Measurements from ENCODE around the gene CAMSAP2. TPM values are rescaled to one million over a fixed set of nuclear protein-coding genes. Genes with fewer than 3 reads are reported as not detected.
A peak's percentile ranks its signal among the peaks of the same experiment; 100 is the strongest.

The CAMSAP2 gene
- total and polyA plus RNA-seq, 5 donors, result 6.9 to 39.5 (median 36.0) TPM

DNA sequence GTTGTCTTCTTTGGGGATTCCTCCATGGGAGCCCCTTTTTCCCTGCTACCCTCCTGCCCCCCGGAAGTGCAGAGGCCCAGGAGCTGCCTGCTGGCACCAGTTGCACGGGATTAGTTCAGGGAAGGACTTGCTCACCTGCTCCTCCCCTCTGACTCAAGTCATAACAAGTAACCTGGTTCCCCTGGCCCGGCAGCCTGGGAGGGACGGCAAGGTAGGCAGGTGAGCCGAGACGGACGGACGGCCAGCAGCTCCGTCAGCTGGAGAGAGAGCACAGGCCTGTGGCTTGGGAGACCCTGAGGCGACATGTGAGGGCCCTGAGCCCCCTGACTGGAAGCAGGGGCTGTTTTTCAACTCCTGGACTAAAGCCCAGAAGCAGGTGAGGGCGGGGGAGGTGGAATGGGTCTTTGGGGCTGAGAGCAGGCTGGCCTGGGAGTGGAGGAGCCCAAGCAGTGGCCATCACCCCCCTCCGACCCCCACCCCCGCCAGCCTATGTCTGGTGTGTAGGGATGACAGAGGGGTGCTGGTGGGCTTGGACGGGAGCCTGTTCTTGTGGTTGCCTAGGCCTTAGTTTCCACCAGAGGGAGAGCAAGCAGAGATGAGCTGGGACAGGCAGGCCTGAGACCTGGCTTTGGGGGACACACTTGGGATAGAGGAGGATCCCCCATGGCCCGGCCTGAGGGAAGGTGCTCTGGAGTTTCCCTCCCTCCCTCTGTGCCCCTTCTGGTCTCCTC, 156.2 kb downstream of the CAMSAP2 start, which contains the start of gene INAVA:
Gene INAVA (plus strand): TSS at position 189 of the 731 bp plus-strand sequence. CDS start 3,501 bp downstream, outside the sequence.
- no peak within 1 kb of the TSS for H3K27ac ChIP-seq (ENCODE audit: low read length)
- intact Hi-C loops (cut with DNase I), result no loop called here
- WGBS, result 95% methylated on average over 15 of the region's 15 CpGs

DNA sequence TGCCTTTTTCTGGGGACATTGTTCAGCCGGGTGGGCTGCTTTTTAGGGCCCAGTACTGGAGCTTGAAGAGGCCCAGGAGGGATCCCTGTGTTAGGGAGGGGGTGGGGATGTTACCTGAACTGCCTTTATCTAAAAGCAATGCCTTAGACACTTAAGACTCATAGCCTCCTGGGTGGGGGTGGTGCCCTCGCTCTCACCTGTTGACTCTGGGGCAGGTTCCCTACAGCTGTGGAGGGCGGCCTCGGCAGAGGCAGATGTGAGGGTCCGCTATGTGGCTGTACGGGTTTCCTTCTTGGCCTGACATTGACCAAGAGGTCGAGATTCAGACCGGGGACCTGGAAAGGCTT, 156.7 kb downstream of the CAMSAP2 start:
- 90% methylated on average over 8 of the region's 8 CpGs for WGBS
- no peaks in the 10 kb centered on the region for H3K27me3 ChIP-seq (ENCODE audit: control insufficient read depth, insufficient read depth)
- no peaks in the 10 kb centered on the region for H3K9me3 ChIP-seq (ENCODE audit: control insufficient read depth, low read length)
- DNase-seq (no peak), ATAC-seq (no peak)
- H3K4me3 ChIP-seq (ENCODE audit: low read length), result no peak overlapping the region
- intact Hi-C loops (cut with DNase I), result no loop called here
- H3K4me1 ChIP-seq (ENCODE audit: control insufficient read depth, insufficient read depth, low read length), result no peaks in the 10 kb centered on the region
- H3K27ac ChIP-seq (ENCODE audit: low read length), result no peak overlapping the region

More for the DNA sequence above, 156.2 kb downstream of the CAMSAP2 start, which contains the start of gene INAVA:
- DNase-seq, result no peak
- Histone ChIP-seq H3K4me1 (ENCODE audit: control insufficient read depth, insufficient read depth, low read length) (no peaks in the 10 kb centered on the region), H3K4me3 (ENCODE audit: low read length) (no peak within 1 kb of the TSS), H3K27me3 (ENCODE audit: control insufficient read depth, insufficient read depth) (no peaks in the 10 kb centered on the region), H3K9me3 (ENCODE audit: control insufficient read depth, low read length) (no peaks in the 10 kb centered on the region)
- no peak for ATAC-seq

DNA sequence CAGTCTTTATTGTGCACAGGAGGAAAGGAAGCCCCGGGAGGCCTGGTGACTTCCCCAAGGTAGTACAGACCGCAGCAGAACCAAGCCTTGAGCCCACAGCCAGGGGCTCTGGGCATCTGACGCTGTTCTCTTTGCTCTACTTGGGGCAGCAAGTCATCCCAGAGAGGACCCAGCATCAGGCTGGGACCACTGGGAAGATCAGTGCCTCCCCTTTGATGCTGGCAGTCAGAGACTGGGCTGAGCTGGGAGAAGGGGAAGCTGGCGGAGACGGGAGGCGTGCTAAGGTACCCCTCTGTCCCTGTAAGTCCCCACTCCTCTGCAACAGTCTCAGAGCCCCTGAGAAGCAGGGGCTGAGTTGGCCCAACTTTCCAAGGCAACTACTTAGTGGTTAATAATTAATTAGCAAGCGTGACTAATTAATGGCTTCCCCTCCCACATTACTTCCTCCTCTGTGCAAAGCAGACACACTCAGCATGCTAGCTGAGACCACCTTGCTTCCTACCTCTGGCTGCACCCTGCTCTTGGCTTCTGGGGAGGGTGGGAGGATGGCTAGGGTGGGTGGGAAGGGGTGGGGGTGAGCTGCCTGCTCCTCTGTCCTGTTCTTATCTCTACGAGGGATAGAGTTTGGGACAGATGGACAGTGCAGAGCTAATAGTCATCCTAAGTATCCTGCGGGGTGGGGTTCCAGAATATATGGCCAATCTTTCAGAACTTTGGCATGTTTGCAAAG, 157.3 kb downstream of the CAMSAP2 start:
- Histone ChIP-seq H3K27me3 (ENCODE audit: control insufficient read depth, insufficient read depth) (no peaks in the 10 kb centered on the region), H3K4me3 (ENCODE audit: low read length) (no peak overlapping the region), H3K4me1 (ENCODE audit: control insufficient read depth, insufficient read depth, low read length) (no peaks in the 10 kb centered on the region), H3K27ac (ENCODE audit: low read length) (no peak overlapping the region), H3K9me3 (ENCODE audit: control insufficient read depth, low read length) (no peaks in the 10 kb centered on the region)
- ATAC-seq, result no peak
- WGBS, result 86% methylated on average over 9 of the region's 9 CpGs
- intact Hi-C loops (cut with DNase I), result no loop called here
- DNase-seq, result no peak

DNA sequence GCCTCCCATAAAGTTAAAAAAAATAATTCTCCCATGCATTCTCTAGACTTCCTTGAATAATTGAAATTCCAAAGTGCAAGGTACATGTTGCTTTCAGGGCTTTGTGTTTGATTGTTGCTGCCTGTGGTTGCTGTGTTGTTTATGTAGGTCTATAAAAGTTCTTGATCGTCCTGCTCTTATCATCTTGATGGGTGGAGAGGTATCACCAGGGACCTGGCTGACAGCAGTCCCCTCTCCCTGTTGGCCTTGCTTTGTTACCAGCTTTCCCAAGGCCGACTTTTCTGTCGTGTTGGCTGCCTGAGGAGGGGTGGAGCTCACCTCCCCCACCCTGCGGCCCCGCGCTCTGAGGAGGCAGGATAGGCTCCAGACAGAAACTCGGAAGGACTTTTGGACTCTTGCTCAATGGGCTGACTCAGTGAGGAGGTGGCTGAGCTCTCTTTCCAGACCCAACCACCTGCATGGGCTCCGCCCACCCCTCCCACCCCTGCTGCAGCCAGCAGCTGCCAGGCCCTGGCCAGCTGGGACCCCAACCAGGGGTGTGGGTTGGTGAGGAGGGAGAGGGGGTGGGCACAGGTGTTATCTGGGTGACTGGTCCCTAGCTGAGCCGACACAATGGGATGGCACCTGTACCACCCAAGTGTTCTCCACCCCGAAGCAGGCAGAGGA, 158.0 kb downstream of the CAMSAP2 start:
- no peaks in the 10 kb centered on the region for H3K9me3 ChIP-seq (ENCODE audit: control insufficient read depth, low read length)
- 78% methylated on average over 10 of the region's 10 CpGs for WGBS
- ATAC-seq (peak in 1 of 2 donors; percentile 27), DNase-seq (no peak)
- H3K27ac ChIP-seq (ENCODE audit: low read length), result no peak overlapping the region
- intact Hi-C loops (cut with DNase I), result no loop called here
- no peaks in the 10 kb centered on the region for H3K27me3 ChIP-seq (ENCODE audit: control insufficient read depth, insufficient read depth)
- no peak overlapping the region for H3K4me3 ChIP-seq (ENCODE audit: low read length)
- H3K4me1 ChIP-seq (ENCODE audit: control insufficient read depth, insufficient read depth, low read length), result no peaks in the 10 kb centered on the region

DNA sequence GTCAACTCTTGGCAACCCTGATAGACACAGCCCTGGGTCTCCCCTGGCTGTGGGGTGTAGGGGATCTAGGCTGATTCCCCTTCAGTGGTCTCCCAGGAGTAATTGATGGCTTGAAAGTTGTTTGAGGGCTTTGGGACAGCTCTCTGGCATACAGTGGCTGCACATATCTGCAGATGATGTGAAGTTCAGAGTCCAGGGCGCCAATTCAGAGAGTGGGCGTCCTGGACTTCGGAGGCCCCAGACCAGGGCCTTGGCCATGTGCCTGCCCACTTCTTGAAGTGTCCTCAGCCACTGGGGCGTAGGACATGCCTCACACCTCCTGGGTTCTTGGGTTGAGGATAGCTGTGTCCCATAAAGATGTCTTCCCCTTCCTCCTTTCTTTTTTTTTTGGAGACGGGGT, 158.6 kb downstream of the CAMSAP2 start:
- no peak for DNase-seq
- H3K4me1 ChIP-seq (ENCODE audit: control insufficient read depth, insufficient read depth, low read length), result no peaks in the 10 kb centered on the region
- no peaks in the 10 kb centered on the region for H3K27me3 ChIP-seq (ENCODE audit: control insufficient read depth, insufficient read depth)
- H3K9me3 ChIP-seq (ENCODE audit: control insufficient read depth, low read length), result no peaks in the 10 kb centered on the region
- intact Hi-C loops (cut with DNase I), result no loop called here
- no peak overlapping the region for H3K27ac ChIP-seq (ENCODE audit: low read length)
- ATAC-seq, result no peak
- no peak overlapping the region for H3K4me3 ChIP-seq (ENCODE audit: low read length)
- 86% methylated on average over 5 of the region's 5 CpGs for WGBS

DNA sequence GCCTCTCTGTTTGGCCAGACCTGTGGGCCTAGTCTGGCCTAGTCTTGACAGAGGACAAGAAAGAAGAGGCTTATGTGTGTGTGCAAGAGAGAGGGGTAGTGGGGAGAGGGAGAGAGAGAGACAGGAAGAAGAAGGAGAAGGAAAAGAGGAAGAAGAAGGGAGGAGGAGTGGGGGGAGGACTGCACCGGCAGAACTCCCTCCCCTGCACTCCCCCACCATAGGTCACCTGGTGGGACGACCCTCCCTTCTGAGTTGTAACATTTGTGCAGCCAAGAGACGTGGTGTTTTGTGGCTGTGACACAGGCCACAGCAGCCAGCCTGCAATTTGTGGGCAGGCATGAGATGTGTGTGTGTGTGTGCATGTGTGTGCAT, 160.3 kb downstream of the CAMSAP2 start:
- DNase-seq (no peak), ATAC-seq (no peak)
- no peak overlapping the region for H3K27ac ChIP-seq (ENCODE audit: low read length)
- no peak overlapping the region for H3K4me3 ChIP-seq (ENCODE audit: low read length)
- no peaks in the 10 kb centered on the region for H3K4me1 ChIP-seq (ENCODE audit: control insufficient read depth, insufficient read depth, low read length)
- intact Hi-C loops (cut with DNase I), result no loop called here
- no peaks in the 10 kb centered on the region for H3K9me3 ChIP-seq (ENCODE audit: control insufficient read depth, low read length)
- 61% methylated on average over 3 of the region's 3 CpGs for WGBS
- no peaks in the 10 kb centered on the region for H3K27me3 ChIP-seq (ENCODE audit: control insufficient read depth, insufficient read depth)

DNA sequence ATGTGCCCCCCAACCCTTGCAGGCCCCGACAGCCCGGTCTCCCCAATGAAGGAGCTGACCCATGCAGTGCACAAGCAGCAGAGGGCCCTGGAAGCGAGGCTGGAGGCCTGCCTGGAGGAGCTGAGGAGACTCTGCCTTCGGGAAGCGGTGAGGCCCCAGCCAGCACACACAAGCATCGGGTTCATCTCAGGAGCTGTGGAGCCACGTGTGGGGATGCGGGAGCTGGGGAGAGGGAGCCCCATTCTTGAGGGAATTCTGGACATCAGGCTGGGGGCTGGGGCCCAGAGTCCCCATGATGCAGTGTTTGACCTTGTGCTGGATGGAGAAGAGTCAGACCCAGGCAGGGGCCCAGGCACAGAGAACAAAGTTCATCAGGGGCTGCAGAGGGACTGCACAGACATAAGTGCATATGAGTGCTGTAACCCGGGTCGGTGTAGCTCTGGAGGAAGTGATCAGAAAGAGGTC, 160.8 kb downstream of the CAMSAP2 start:
- DNase-seq, result no peak
- 91% methylated on average over 10 of the region's 10 CpGs for WGBS
- no peak for ATAC-seq
- Histone ChIP-seq H3K9me3 (ENCODE audit: control insufficient read depth, low read length) (no peaks in the 10 kb centered on the region), H3K27ac (ENCODE audit: low read length) (no peak overlapping the region), H3K4me1 (ENCODE audit: control insufficient read depth, insufficient read depth, low read length) (no peaks in the 10 kb centered on the region), H3K27me3 (ENCODE audit: control insufficient read depth, insufficient read depth) (no peaks in the 10 kb centered on the region), H3K4me3 (ENCODE audit: low read length) (no peak overlapping the region)
- intact Hi-C loops (cut with DNase I), result no loop called here

DNA sequence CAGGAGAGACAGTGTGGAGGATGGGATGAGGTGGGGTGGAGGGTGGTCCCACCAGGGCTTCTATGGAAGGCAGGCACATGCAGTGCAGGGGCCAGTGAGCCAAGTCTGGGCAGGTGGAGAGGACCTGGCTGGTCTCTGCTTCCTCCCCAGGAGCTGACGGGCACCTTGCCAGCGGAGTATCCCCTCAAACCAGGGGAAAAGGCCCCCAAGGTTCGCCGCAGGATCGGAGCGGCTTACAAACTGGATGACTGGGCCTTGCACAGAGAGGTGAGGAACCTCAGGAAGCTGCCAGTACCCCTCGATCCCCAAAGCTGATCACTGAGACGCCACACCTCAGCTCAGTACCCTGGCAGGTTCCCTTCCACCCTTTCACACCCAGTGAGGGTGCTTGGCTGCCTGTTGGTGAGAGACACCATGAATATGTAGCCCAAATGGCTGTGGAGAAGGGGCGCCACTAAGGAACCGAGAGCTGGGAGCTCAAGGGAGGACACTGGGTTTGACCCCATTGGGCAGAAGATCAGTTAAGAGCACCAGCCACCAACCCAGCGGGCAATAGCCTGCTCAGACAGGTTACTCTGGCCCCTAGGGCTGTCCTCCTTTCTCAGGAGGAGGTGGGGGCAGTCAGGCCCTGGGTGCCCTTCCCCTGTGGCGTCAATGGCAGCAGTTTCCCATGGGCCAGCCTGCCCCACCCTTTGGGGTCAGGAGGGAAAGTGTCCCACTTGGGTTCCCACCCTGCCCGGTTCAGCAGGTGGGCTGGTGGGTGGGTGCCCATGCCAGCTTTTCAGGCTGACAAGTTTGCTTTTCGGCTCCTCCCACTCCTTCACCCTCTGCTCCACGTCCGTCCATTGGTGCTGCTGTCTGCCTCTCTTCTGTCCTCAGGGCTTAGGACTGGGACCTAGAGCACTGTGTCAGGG, 161.5 kb downstream of the CAMSAP2 start:
- ATAC-seq, result no peak
- H3K4me1 ChIP-seq (ENCODE audit: control insufficient read depth, insufficient read depth, low read length), result no peaks in the 10 kb centered on the region
- no peak overlapping the region for H3K4me3 ChIP-seq (ENCODE audit: low read length)
- H3K9me3 ChIP-seq (ENCODE audit: control insufficient read depth, low read length), result no peaks in the 10 kb centered on the region
- no peaks in the 10 kb centered on the region for H3K27me3 ChIP-seq (ENCODE audit: control insufficient read depth, insufficient read depth)
- WGBS, result 91% methylated on average over 16 of the region's 16 CpGs
- intact Hi-C loops (cut with DNase I), result no loop called here
- no peak for DNase-seq
- H3K27ac ChIP-seq (ENCODE audit: low read length), result no peak overlapping the region

DNA sequence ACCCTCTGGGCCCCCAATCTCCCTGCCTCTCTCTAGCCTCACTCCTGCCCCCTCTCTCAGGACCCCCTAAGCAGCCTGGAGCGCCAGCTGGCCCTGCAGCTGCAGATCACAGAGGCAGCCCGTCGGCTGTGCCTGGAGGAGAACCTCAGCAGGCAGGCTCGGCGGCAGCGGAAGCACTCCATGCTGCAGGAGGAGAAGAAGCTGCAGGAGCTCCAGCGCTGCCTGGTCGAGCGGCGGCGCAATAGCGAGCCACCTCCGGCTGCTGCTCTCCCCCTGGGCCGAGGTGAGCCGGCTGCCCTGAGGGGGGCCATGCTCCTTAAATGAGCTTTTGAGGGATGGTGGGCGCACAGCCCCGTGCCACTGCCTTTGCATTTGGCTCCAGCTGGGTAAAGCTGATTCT, 162.2 kb downstream of the CAMSAP2 start:
- no peaks in the 10 kb centered on the region for H3K27me3 ChIP-seq (ENCODE audit: control insufficient read depth, insufficient read depth)
- intact Hi-C loops (cut with DNase I), result no loop called here
- DNase-seq (no peak), ATAC-seq (no peak)
- H3K27ac ChIP-seq (ENCODE audit: low read length), result no peak overlapping the region
- H3K4me1 ChIP-seq (ENCODE audit: control insufficient read depth, insufficient read depth, low read length), result no peaks in the 10 kb centered on the region
- H3K4me3 ChIP-seq (ENCODE audit: low read length), result no peak overlapping the region
- H3K9me3 ChIP-seq (ENCODE audit: control insufficient read depth, low read length), result no peaks in the 10 kb centered on the region
- 95% methylated on average over 17 of the region's 17 CpGs for WGBS

DNA sequence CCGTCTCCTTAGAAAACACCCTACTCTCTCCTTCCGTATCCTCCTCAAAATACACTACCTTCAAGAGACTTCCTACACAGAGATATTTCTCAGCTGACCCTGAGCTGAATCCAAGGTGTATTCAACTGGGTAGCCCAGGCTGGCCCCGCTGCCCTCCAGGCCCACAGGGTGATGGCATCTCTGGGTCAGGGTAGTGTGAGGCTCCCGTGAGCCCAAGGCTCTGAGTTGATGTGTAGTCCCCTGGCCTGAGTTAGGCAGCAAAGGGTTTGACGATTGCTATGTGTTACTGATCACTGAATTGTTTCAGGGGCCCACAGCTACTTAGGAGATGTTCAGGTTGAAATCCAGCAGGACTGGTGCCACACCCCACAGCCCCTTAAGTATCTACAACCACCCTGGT, 162.7 kb downstream of the CAMSAP2 start:
- DNase-seq (no peak), ATAC-seq (no peak)
- Histone ChIP-seq H3K27ac (ENCODE audit: low read length) (no peak overlapping the region), H3K27me3 (ENCODE audit: control insufficient read depth, insufficient read depth) (no peaks in the 10 kb centered on the region), H3K4me3 (ENCODE audit: low read length) (no peak overlapping the region), H3K4me1 (ENCODE audit: control insufficient read depth, insufficient read depth, low read length) (no peaks in the 10 kb centered on the region), H3K9me3 (ENCODE audit: control insufficient read depth, low read length) (no peaks in the 10 kb centered on the region)
- 97% methylated on average over 5 of the region's 5 CpGs for WGBS
- intact Hi-C loops (cut with DNase I), result no loop called here
